SJSA1 (cell line): ENCODE data around the gene CD14. TPM values are rescaled to one million over a fixed set of nuclear protein-coding genes. Genes with fewer than 3 reads are reported as not detected.
"Not testable (repeated sequence)": the region's sequence is repeated elsewhere in the genome, so short reads cannot be mapped to it uniquely, and the experiment has no call there.

Source experiments
- DNase-seq, 2 experiments: peaks; one replicate each; pipeline ENCODE4 v3.0.0-alpha.2; 2015 to 2020; ENCODE audit warnings: low spot score in 2 of 2, low read depth in 1 of 2
- H3K27ac ChIP-seq: fragments of 250-450 bp; sonication (Bioruptor Pico); 2 replicates; pipeline ENCODE4 v1.5.1; 2020; ENCODE audit warnings: mild to moderate bottlenecking, moderate library complexity
- H3K27me3 ChIP-seq: fragments of 250-450 bp; sonication (Bioruptor Pico); replicated peaks from 2 replicates; pipeline ENCODE4 v1.5.1; 2020; ENCODE audit warnings: mild to moderate bottlenecking, moderate library complexity
- H3K36me3 ChIP-seq: fragments of 250-450 bp; sonication (Bioruptor Pico); 2 replicates; pipeline ENCODE4 v1.5.1; 2020; ENCODE audit warnings: mild to moderate bottlenecking
- H3K4me1 ChIP-seq: fragments of 250-450 bp; sonication (Bioruptor Pico); replicated peaks from 2 replicates; pipeline ENCODE4 v1.6.1; 2021; ENCODE audit warnings: mild to moderate bottlenecking
- H3K4me3 ChIP-seq: fragments of 250-450 bp; sonication (Bioruptor Pico); 2 replicates; pipeline ENCODE4 v1.5.1; 2020; ENCODE audit warnings: mild to moderate bottlenecking
- H3K9me3 ChIP-seq: fragments of 250-450 bp; sonication (Bioruptor Pico); replicated peaks from 2 replicates; pipeline ENCODE4 v1.5.1; 2020; ENCODE audit warnings: mild to moderate bottlenecking
- total RNA-seq: library from RNA; depleted of rRNA; stranded (reverse); fragments of >200 nt; shearing (Covaris generic); gene quantifications from 2 replicates; pipeline ENCODE4 v1.2.3, GENCODE V29; 2014

Gene CD14
- total RNA-seq, 1 experiment from 2014 or later, result 10.3 TPM

DNA sequence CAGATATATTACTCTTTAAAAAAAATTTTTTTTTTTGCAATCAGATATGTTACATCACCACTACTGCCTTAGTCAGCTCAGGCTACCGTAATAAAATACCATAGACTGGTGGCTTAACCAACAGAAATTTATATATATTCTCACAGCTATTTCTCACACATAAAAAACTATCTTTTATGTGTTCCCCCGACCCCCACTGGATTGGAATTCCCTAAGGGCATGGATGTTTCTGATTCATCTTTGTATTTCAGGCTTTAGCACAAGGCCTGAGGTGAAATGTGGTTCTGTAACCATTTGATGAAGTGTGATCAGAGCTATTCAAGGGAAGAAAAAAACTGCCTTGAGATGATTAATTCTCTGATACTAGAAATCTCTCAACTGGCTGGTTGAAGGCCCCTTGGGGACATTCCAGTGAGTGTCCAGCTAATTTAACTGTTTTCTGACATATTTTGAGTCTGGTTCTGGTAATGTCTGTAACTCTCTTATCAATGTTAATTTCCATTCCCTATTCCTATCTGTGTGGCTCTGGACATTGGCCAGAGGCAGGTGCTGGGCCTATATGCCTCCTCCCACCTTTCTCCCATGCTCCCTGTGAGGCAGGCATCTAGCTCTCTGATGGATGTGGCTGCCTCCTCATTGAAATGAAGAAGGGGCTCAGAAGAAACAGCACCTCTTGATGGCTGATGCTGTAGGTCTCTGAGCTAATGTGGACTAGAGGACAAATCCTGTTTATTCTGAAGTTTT is 2.5 kb downstream of the CD14 start:
- H3K4me1 ChIP-seq, result peaks cover 20% of the 10 kb centered on the region
- no peak overlapping the region for H3K27ac ChIP-seq
- 0 out of 2 replicates have a peak, but pooled peaks cover 2% of the 10 kb centered on the region for H3K9me3 ChIP-seq
- no peaks in the 10 kb centered on the region for H3K27me3 ChIP-seq
- H3K4me3 ChIP-seq, result no peak overlapping the region
- no peaks in the 10 kb centered on the region for H3K36me3 ChIP-seq
- no peak for DNase-seq

DNA sequence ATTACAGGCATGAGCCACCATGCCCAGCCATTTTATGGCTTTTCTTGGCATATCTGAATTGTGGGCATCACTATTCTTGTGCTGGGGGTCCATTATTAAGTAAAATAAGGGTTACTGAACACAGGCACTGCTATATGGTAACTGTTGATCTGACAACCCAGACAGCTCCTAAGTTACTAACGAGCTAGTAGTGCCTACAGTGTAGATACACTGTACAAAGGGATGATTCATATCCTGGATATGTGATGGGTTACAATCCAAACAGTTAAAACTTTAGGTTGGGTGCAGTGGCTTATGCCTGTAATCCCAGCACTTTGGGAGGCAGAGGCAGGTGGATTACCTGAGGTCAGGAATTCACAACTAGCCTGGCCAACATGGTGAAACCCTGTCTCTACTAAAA is 4.3 kb downstream of the CD14 start:
- Histone ChIP-seq H3K9me3 (0 out of 2 replicates have a peak, but pooled peaks cover 2% of the 10 kb centered on the region), H3K27ac (peak overlapping the region; percentile 54), H3K27me3 (no peaks in the 10 kb centered on the region), H3K4me1 (peaks cover 34% of the 10 kb centered on the region), H3K36me3 (no peaks in the 10 kb centered on the region), H3K4me3 (no peak overlapping the region)
- DNase-seq, result peak in 1 of 2 experiments; percentile 23

DNA sequence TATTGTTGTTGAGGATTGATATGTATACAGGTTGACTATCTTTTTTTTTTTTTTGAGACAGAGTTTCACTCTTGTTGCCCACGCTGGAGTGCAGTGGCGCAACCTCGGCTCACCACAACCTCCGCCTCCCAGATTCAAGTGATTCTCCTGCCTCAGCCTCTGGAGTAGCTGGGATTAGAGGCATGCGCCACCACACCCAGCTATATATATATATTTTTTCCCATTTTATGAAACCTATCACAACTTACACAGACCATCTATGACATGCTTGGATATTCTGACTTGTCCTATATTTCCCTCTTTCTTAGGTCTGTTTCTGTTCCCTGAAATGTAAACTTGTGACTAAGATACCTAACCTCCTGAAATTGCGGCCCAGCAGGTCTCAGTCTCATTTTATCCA is 5.0 kb downstream of the CD14 start:
- Histone ChIP-seq H3K9me3 (0 out of 2 replicates have a peak, but pooled peaks cover 2% of the 10 kb centered on the region), H3K27ac (peak overlapping the region; percentile 54; the same call in 1 of the 2 replicates), H3K4me1 (peaks cover 28% of the 10 kb centered on the region), H3K36me3 (no peaks in the 10 kb centered on the region), H3K4me3 (no peak overlapping the region), H3K27me3 (no peaks in the 10 kb centered on the region)
- DNase-seq, result peak in 1 of 2 experiments; percentile 8

DNA sequence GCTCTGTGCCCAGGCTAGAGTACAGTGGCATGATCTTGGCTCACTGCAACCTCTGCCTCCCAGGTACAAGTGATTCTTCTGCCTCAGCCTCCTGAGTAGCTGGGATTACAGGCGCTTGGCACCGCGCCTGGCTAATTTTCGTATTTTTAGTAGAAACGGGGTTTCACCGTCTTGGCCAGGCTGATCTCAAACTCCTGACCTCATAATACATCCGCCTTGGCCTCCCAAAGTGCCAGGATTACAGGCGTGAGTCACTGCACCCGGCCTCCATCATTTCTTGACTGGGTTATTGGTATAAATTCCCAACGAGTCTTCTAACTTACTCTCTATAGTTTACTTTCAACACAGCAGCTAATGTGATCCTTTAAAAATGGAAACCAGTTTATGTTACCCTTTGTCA is 8.1 kb downstream of the CD14 start:
- H3K27me3 ChIP-seq, H3K27ac ChIP-seq, H3K4me3 ChIP-seq, H3K9me3 ChIP-seq, H3K36me3 ChIP-seq: not testable (repeated sequence)
- peak in 1 of 2 experiments; percentile 38 for DNase-seq
- peaks cover 22% of the 10 kb centered on the region for H3K4me1 ChIP-seq

DNA sequence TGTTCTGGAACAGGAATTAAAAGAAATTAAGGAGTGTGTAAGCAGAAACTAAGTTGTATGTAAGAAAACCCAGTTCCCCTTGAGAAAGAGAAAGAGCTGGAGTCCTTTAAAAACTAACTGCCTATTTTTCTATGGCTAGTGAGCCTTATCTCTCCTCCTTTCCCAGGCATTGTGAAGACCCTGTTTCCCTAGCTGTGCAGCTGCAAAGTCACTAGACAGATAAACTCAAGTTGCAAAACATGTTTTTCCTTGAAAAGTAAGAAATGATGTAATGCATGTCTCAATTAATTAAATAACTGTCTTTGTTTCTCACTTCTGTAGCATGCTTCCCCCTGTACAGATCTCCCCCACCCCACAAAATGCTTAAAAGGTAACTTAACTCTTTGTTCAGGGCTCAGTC is 9.9 kb downstream of the CD14 start:
- not testable (repeated sequence) for DNase-seq, H3K36me3 ChIP-seq, H3K9me3 ChIP-seq, H3K27me3 ChIP-seq, H3K4me3 ChIP-seq, H3K27ac ChIP-seq
- peaks cover 15% of the 10 kb centered on the region for H3K4me1 ChIP-seq

DNA sequence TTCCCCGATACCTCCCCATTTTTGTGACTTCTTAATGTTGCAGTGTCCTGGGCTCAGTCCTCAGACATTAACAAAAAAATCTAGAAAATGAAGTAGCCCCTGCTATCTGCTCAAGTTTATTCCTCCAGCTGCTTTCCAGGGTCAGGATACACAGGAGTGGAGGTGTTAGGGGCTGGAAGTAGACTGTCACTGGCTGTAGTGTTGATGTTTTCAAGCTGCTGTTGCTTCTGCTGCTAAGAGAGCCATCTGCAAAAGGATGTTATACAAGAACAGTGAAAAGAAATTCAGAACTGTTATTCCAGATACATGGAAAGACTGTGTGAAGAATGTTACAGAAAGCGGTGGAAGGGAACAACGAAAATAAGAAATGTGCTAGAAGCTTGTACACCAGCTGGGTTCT is 10.7 kb downstream of the CD14 start:
- peaks cover 15% of the 10 kb centered on the region for H3K4me1 ChIP-seq
- no peaks in the 10 kb centered on the region for H3K36me3 ChIP-seq
- H3K27me3 ChIP-seq, result no peaks in the 10 kb centered on the region
- DNase-seq, result peak in 1 of 2 experiments; percentile 10
- no peak overlapping the region for H3K27ac ChIP-seq
- H3K4me3 ChIP-seq, result no peak overlapping the region
- 0 out of 2 replicates have a peak, but pooled peaks cover 2% of the 10 kb centered on the region for H3K9me3 ChIP-seq

DNA sequence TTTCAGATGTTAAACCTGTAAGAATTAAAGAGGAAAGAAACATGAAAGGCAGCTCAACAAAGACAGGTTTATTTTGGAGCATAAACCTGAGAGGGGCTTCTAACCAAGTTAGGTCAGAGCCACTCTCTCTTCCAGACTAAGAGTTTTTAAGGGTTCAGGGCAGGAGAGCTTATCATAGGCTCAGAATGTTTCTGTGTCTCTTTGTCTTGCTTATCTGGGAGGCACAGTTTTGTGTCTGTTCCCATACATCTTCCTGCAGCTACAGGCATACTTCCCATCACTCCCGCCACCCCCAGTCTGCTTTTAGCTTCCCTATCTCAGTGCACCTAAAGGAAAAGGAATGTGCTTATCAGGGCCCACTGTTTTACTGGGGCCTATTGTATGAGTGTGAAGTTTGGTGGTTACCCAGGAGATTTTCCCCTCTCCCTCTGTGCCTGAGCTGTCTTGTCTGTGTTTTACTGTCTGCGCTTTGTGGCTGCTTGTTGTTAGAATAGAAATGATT is 21.9 kb downstream of the CD14 start:
- Histone ChIP-seq H3K4me3 (no peak overlapping the region), H3K27me3 (no peaks in the 10 kb centered on the region), H3K4me1 (peaks cover 12% of the 10 kb centered on the region), H3K36me3 (no peaks in the 10 kb centered on the region), H3K9me3 (no peaks in the 10 kb centered on the region), H3K27ac (no peak overlapping the region)
- DNase-seq, result no peak

DNA sequence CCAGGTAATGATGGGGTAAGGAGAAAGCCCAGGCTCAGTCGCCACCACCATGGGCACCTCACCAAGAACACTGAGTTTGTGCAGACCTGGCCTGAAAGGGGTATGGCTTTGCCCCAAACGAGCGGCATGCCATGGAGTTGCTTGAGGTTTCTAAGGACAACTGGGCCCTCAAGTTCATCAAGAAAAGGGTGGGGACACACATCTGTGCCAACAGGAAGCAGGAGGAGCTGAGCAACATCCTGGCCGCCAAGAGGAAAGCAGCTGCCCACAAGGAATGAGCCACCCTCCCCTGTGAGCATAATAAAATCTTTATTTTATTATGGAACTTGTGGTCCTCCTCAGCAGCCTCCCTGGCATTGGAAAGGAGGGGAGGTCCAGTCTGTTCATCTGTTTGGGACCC is 23.8 kb downstream of the CD14 start:
- Histone ChIP-seq H3K4me1 (peaks cover 12% of the 10 kb centered on the region), H3K27ac (no peak overlapping the region), H3K27me3 (no peaks in the 10 kb centered on the region), H3K36me3 (no peaks in the 10 kb centered on the region), H3K4me3 (no peak overlapping the region), H3K9me3 (no peaks in the 10 kb centered on the region)
- no peak for DNase-seq

DNA sequence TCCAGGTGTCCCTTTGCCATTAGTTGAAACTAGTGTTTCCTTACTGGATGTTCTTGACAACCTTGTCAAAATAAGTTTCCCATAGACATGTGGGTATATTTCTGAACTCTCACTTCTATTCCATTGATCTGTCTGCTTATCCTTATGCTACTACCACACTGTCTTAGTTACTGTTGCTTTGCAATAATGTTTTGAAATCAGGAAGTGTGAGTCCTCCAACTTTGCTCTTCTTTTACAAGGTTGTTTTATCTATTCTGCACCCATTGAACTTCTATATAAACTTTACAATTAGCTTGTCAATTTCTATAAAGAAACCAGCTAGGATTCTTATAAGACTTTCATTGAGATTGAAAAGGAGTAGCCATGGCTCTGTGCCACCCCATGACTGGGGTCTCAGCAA is 24.3 kb downstream of the CD14 start:
- no peak for DNase-seq
- no peaks in the 10 kb centered on the region for H3K27me3 ChIP-seq
- H3K27ac ChIP-seq, result no peak overlapping the region
- H3K4me3 ChIP-seq, result no peak overlapping the region
- no peaks in the 10 kb centered on the region for H3K36me3 ChIP-seq
- peaks cover 12% of the 10 kb centered on the region for H3K4me1 ChIP-seq
- H3K9me3 ChIP-seq, result no peaks in the 10 kb centered on the region

DNA sequence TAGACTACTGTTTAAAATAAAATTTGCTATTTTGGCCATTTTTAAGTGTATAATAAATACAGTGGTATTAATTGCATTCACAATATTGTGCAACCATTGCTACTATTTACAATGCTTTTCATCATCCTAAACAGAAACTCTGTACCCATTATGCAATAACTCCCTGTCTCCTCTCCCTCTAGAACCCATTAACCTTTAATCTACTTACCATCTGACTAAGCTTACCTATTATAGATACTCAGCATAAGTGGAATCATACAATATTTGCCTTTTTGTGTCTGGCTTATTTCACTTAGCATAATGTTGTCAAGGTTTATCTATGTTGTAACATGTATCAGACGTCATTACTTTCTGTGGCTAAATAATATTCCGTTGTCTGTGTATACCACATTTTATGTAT is 25.9 kb downstream of the CD14 start:
- DNase-seq, result no peak
- Histone ChIP-seq H3K36me3 (no peaks in the 10 kb centered on the region), H3K4me3 (no peak overlapping the region), H3K9me3 (no peaks in the 10 kb centered on the region), H3K4me1 (peaks cover 12% of the 10 kb centered on the region), H3K27ac (no peak overlapping the region), H3K27me3 (no peaks in the 10 kb centered on the region)

DNA sequence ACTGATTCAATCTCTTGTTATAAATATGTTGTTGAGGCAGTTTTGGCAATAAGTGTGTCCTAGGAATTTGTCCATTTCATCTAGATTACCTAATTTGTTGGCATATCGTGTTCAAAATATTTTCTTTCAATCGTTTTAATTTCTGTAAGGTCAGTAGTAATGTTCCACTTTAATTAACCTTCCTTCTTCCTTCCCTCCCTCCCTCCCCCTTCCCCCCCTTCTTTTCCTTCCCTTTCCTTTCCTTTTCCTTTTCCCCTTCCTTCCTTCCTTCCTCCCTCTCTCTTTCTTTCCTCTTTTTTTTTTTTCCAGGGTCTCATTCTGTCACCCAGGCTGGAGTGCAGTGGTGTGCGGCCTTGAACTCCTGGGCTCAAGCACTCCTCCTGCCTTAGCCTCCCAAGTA is 27.1 kb downstream of the CD14 start:
- Histone ChIP-seq H3K36me3 (no peaks in the 10 kb centered on the region), H3K4me3 (no peak overlapping the region), H3K4me1 (0 out of 2 replicates have a peak, but pooled peaks cover 3% of the 10 kb centered on the region), H3K27me3 (no peaks in the 10 kb centered on the region), H3K27ac (no peak overlapping the region), H3K9me3 (no peaks in the 10 kb centered on the region)
- no peak for DNase-seq

DNA sequence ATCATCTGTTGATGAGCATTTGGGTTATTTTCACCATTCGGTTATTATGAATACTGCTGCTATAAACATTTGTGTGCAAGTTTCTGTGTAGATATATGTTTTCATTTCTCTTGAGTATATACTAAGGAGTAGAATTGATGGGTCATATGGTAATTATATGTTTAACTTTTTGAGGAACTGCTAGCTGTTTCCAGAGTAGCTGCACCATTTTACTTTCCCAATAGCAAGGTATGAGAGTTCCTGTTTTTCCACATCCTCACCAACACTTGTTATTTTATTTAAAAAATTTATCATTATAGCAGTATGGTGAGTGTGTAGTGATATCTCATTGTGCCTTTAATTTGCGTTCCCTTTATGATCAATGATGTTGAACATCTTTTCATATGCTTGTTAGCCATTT is 29.2 kb downstream of the CD14 start:
- Histone ChIP-seq H3K27ac (no peak overlapping the region), H3K4me3 (no peak overlapping the region), H3K27me3 (no peaks in the 10 kb centered on the region), H3K4me1 (no peaks in the 10 kb centered on the region), H3K36me3 (no peaks in the 10 kb centered on the region), H3K9me3 (no peaks in the 10 kb centered on the region)
- DNase-seq, result no peak

DNA sequence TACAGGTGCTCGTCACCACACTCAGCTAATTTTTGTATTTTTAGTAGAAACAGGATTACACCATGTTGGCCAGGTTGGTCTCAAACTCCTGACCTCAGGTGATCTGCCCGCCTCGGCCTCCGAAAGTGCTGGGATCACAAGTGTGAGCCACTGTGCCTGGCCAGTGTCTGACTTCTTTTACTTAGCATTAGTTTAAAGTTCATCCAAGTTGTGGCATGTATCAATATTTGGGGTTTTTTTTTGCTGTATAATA is 29.6 kb downstream of the CD14 start:
- not testable (repeated sequence) for H3K36me3 ChIP-seq, H3K27me3 ChIP-seq, H3K4me1 ChIP-seq, H3K9me3 ChIP-seq, H3K4me3 ChIP-seq, DNase-seq, H3K27ac ChIP-seq

DNA sequence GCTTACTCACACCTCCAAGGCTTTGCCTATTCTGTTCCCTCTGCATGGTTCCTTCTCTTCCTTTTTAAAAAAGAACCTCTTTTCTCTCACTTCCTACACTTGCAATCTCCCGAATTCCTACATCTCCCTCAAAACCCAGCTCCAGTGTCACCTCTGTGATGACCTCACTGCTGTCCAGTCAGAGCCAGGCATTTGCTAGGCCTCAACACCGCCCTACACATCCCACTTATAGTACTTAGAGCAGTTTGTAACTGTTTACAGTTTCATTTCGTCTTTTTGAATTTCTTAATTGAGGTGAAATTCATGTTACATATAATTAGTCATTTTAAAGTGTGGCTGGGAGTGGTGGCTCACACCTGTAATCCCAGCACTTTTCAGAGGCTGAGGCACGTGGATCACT is 30.8 kb downstream of the CD14 start:
- Histone ChIP-seq H3K36me3 (no peaks in the 10 kb centered on the region), H3K4me3 (no peak overlapping the region), H3K9me3 (no peaks in the 10 kb centered on the region), H3K4me1 (no peaks in the 10 kb centered on the region), H3K27ac (no peak overlapping the region), H3K27me3 (no peaks in the 10 kb centered on the region)
- DNase-seq, result no peak

DNA sequence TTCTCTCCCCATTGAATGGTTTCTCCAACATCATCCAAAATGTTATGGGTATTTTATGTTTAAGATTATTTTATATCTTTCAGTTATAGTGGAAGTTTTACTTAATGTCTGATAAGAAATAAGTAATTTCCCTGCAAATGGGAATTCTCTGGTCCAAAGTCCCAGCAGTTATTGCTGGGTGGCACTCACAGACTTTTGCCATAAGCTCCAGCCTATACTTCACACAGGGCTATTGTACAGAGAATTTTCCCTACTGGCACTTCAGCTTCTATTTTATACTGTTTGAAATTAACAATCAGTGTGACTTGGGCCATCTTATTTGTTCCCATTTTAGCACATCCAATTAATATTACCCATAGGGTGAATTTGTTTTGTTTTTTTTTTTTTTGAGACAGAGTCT is 32.9 kb downstream of the CD14 start:
- Histone ChIP-seq H3K36me3 (no peaks in the 10 kb centered on the region), H3K9me3 (no peaks in the 10 kb centered on the region), H3K4me3 (no peak overlapping the region), H3K27ac (no peak overlapping the region), H3K27me3 (no peaks in the 10 kb centered on the region), H3K4me1 (peaks cover 5% of the 10 kb centered on the region; the same call in 1 of the 2 replicates)
- DNase-seq, result no peak
